ACHN (cell line): Measurements from ENCODE around the gene CHPT1.
"Not testable (repeated sequence)": the region's sequence is repeated elsewhere in the genome, so short reads cannot be mapped to it uniquely, and the experiment has no call there.

ENCODE experiments used
- DNase-seq: peaks from one replicate; pipeline ENCODE4 v3.0.0-alpha.2; 2015
- in situ Hi-C: cut with HindIII; loops from 2 replicates; pipeline ENCODE4 v1.10.0; 2017; ENCODE audit warnings: low sequenced_read_pairs, low pct_ligation_motif_present, low pct_unique_long_range_greater_than_20kb

CHPT1 gene

GRCh38 chr12:101678081-101678480, 19.4 kb upstream of the CHPT1 start:
- DNase-seq = no peak
- in situ Hi-C loops = no loop called here

GRCh38 chr12:101680240-101680639, 17.2 kb upstream of the CHPT1 start:
- no peak for DNase-seq
- in situ Hi-C loops = no loop called here

- no peak for DNase-seq
- in situ Hi-C loops = no loop called here
Observed at GRCh38 chr12:101680647-101681046, 16.8 kb upstream of the CHPT1 start.

GRCh38 chr12:101681627-101682026, 15.8 kb upstream of the CHPT1 start:
- DNase-seq, in situ Hi-C loops: not testable (repeated sequence)

- in situ Hi-C loops = no loop called here
- no peak for DNase-seq
Observed at GRCh38 chr12:101685092-101685491, 12.3 kb upstream of the CHPT1 start.

- no peak for DNase-seq
- in situ Hi-C loops = no loop called here
Observed at GRCh38 chr12:101686176-101686575, 11.3 kb upstream of the CHPT1 start.

- in situ Hi-C loops = no loop called here
- DNase-seq = no peak
Observed at GRCh38 chr12:101690544-101691098, 6.8 kb upstream of the CHPT1 start.

GRCh38 chr12:101691503-101692096, 5.8 kb upstream of the CHPT1 start:
- no peak for DNase-seq
- in situ Hi-C loops = no loop called here

- in situ Hi-C loops = no loop called here
- no peak for DNase-seq
Observed at GRCh38 chr12:101694297-101694848, 3.1 kb upstream of the CHPT1 start.

GRCh38 chr12:101694986-101695385, 2.5 kb upstream of the CHPT1 start:
- DNase-seq = no peak
- in situ Hi-C loops = no loop called here

- in situ Hi-C loops = no loop called here
- no peak for DNase-seq
Observed at GRCh38 chr12:101695706-101696105, 1.7 kb upstream of the CHPT1 start.

- in situ Hi-C loops = no loop called here
Observed at GRCh38 chr12:101696251-101697196, 916 bp upstream of the CHPT1 start.

GRCh38 chr12:101697930-101698799, 725 bp downstream of the CHPT1 start:
- in situ Hi-C loops = no loop called here

More at GRCh38 chr12:101696251-101697196, 916 bp upstream of the CHPT1 start:
- DNase-seq = no peak

GRCh38 chr12:101698800-101699347, 1.4 kb downstream of the CHPT1 start:
- in situ Hi-C loops = no loop called here
- DNase-seq = peak; percentile 47

More at GRCh38 chr12:101697930-101698799, 725 bp downstream of the CHPT1 start:
- peak; percentile 53 for DNase-seq

GRCh38 chr12:101700299-101700820, 2.9 kb downstream of the CHPT1 start:
- in situ Hi-C loops = no loop called here
- no peak for DNase-seq

GRCh38 chr12:101703487-101703886, 6.0 kb downstream of the CHPT1 start:
- no peak for DNase-seq
- in situ Hi-C loops = no loop called here

GRCh38 chr12:101706403-101706802, 9.0 kb downstream of the CHPT1 start:
- no peak for DNase-seq
- in situ Hi-C loops = no loop called here
